NCI-H345 treated with DMSO at 0.1 percent for 48 hours (cell line): ENCODE results near the gene OR6T1.

ENCODE experiments used
- DNase-seq: peaks from one replicate; lab custom pipeline; 2025; ENCODE audit not compliant: unreplicated experiment; lab: John Stamatoyannopoulos, UW

The OR6T1 gene

GRCh38 chr11:123943738-123944137 lies at the start of gene OR6T1:
OR6T1 (minus strand) TSS chr11:123943838; CDS start chr11:123943838, 0 bp downstream.
- DNase-seq = no peak

GRCh38 chr11:123979311-123979710 lies 35.7 kb upstream of the OR6T1 start:
- no peak for DNase-seq

DNA sequence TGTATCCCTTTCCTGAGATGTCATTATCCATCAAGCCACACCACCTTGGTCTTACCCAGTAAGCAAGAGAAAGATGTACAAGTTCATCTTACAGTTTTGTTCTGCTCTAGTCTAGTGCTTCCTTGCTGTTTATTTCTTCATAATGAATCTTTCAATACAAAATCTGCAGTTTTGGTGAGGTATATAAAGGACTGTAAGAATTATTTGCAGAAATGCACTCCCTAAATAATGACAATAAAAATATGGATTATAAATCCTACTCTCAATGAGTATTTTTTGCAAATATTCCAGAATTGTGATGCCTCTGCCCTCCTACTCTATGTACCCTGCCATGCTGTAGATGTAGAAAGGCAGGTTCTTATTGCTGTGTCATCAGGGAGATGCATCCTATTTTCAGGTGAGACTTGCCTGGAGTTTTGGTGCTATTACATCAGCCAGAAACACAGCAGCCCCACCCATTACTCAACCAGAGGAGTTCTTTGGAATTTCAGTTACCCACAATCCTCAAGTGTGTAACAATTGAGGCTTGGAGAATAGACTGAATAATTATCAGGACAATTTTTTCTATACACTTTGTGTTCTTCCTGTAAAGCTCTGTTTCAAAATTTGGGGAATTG lies 34.2 kb upstream of the OR6T1 start, which contains the start of gene OR10S1:
OR10S1 (minus strand) TSS at position 51 of the 617 bp plus-strand sequence. CDS start 117 bp downstream, outside the sequence.
- no peak for DNase-seq

- DNase-seq = no peak
These were observed 33.3 kb upstream of the OR6T1 start for GRCh38 chr11:123976770-123977560.

DNA sequence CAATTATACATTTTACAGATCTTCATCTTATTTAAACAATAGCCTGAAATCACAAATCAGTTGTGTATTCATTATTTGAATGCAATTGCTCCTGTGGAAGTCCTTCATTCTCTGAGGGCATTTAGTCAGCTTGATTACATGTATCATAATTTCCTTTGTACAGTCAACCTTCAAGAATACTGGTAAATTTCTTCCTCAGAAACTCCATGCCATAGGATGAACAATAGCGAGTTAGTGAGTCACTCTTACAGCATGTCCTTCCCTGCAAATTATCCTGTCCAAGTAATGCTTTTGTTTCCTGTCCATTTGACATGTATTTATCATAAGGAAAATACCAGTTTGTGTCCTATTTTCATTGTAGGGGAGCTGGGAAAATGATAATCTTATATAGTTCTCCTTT lies 30.2 kb upstream of the OR6T1 start:
- no peak for DNase-seq

GRCh38 chr11:123956752-123957151 lies 13.1 kb upstream of the OR6T1 start:
- no peak for DNase-seq

DNA sequence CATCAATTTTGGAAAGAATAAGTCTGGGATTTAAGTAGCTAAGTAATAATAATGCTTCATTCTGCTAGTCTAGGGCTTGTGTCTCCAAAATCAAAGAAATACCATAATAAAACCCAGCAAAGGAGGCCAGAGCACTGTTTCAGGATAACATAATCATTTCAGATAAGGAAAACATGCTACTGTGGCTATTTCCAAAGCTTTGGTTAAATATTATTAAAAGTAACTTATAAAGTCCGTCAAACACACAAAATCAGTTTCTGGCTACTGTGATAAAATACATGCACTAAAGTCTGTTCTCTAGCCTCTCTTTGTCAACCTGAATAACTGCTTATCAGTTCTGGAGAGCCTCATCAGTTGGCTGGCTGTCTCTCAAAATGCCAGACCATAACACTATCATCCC lies 1.5 kb upstream of the OR6T1 start:
- no peak for DNase-seq

DNA sequence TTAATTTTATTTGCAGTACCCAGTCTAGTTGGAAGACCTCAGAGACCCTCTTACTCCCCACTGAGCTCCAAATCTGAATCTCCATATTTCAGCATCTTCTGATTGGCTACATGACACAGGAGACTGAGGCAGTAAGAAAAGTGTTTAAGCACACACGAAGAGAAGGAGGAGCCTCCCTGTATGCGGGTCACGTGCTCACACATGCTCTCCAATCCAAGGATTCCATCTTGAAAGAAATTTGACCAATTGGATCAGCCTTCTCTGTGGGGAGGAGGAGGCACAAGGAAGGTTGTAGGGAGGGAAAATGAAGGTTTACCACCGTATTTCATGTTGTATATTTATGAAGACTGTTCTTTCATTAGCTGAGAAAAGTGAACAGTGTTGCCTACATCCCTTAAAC lies 1.2 kb downstream of the OR6T1 start:
- no peak for DNase-seq

GRCh38 chr11:123939317-123939716 lies 4.3 kb downstream of the OR6T1 start, which contains the start of gene OR4D5:
OR4D5 (plus strand) TSS chr11:123939617; CDS start chr11:123939617, 0 bp downstream.
- no peak for DNase-seq

GRCh38 chr11:123924027-123924426 lies 19.6 kb downstream of the OR6T1 start:
- no peak for DNase-seq

GRCh38 chr11:123920943-123921342 lies 22.7 kb downstream of the OR6T1 start:
- no peak for DNase-seq

GRCh38 chr11:123905826-123906225 lies 37.8 kb downstream of the OR6T1 start:
- no peak for DNase-seq

DNA sequence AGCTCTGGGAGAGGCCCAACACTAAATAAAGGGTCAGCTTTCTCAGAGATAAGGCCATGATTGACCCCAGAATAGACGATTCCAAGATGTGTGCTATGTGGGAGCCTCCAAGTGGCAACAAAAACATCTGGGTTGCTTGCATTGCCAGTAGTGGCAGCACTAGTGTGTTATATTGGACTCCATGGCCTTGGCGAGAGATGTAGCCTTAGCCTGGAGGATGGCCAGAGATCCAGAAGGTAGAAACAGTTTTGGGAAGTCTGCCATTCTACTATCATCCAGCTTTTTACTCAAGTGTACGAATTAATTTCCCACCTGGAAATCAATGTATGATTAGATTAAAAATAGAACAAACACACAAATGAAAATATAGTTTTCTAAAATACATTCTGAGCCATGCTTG lies 38.7 kb downstream of the OR6T1 start:
- no peak for DNase-seq

GRCh38 chr11:123903932-123904331 lies 39.7 kb downstream of the OR6T1 start:
- DNase-seq = no peak

GRCh38 chr11:123901867-123902266 lies 41.8 kb downstream of the OR6T1 start, which contains the start of gene OR8D4:
OR8D4 (plus strand) TSS chr11:123902167; CDS start chr11:123906432, 4,265 bp downstream.
- DNase-seq = no peak

- no peak for DNase-seq
These were observed 43.8 kb downstream of the OR6T1 start for GRCh38 chr11:123899792-123900191.
